Activated naive CD8-positive, alpha-beta T cell treated with anti-CD3 and anti-CD28 coated beads, Interleukin-2, amount 50 U/mL, for 16 hours (primary cell): ENCODE data around the gene MAPK8IP2.

Source experiments
- DNase-seq: peaks from one replicate; pipeline ENCODE4 v3.0.0-alpha.2; 2020; ENCODE audit warnings: low read depth, low spot score

MAPK8IP2 gene

GRCh38 chr22:50600538-50600937 is at the start of gene MAPK8IP2:
Gene MAPK8IP2, plus strand, starts transcription at chr22:50600793. Its CDS starts 26 bp downstream, at chr22:50600819.
- DNase-seq: no peak

- DNase-seq: no peak
Measured at GRCh38 chr22:50551160-50551752, 49.3 kb upstream of the MAPK8IP2 start.

GRCh38 chr22:50553310-50553709 is 47.3 kb upstream of the MAPK8IP2 start:
- no peak for DNase-seq

- no peak for DNase-seq
Measured at GRCh38 chr22:50556703-50557102, 43.9 kb upstream of the MAPK8IP2 start.

GRCh38 chr22:50560034-50560433 is 40.6 kb upstream of the MAPK8IP2 start:
- no peak for DNase-seq

GRCh38 chr22:50561401-50562358 is 38.9 kb upstream of the MAPK8IP2 start:
- DNase-seq: no peak

- peak; percentile 95 for DNase-seq
Measured at GRCh38 chr22:50562523-50563412, 37.8 kb upstream of the MAPK8IP2 start, which contains the start of gene SYCE3. Gene SYCE3, minus strand, starts transcription at chr22:50562919. Its CDS starts 6,514 bp downstream, at chr22:50556405.

- no peak for DNase-seq
Measured at GRCh38 chr22:50563413-50564160, 37.0 kb upstream of the MAPK8IP2 start.

GRCh38 chr22:50564289-50564688 is 36.3 kb upstream of the MAPK8IP2 start:
- no peak for DNase-seq

- DNase-seq: no peak
Measured at GRCh38 chr22:50567721-50568252, 32.8 kb upstream of the MAPK8IP2 start.

- no peak for DNase-seq
Measured at GRCh38 chr22:50568626-50569025, 32.0 kb upstream of the MAPK8IP2 start.

GRCh38 chr22:50569041-50569459 is 31.5 kb upstream of the MAPK8IP2 start:
- DNase-seq: no peak

- DNase-seq: no peak
Measured at GRCh38 chr22:50569896-50570535, 30.6 kb upstream of the MAPK8IP2 start.

GRCh38 chr22:50570861-50571260 is 29.7 kb upstream of the MAPK8IP2 start:
- DNase-seq: no peak

GRCh38 chr22:50571264-50572175 is 29.1 kb upstream of the MAPK8IP2 start:
- no peak for DNase-seq

- DNase-seq: no peak
Measured at GRCh38 chr22:50572965-50573364, 27.6 kb upstream of the MAPK8IP2 start.

- DNase-seq: no peak
Measured at GRCh38 chr22:50573491-50574382, 26.9 kb upstream of the MAPK8IP2 start.

- DNase-seq: no peak
Measured at GRCh38 chr22:50574383-50574755, 26.2 kb upstream of the MAPK8IP2 start.
